ENCODE measurements around the gene MEIOB.

Gene MEIOB

DNA sequence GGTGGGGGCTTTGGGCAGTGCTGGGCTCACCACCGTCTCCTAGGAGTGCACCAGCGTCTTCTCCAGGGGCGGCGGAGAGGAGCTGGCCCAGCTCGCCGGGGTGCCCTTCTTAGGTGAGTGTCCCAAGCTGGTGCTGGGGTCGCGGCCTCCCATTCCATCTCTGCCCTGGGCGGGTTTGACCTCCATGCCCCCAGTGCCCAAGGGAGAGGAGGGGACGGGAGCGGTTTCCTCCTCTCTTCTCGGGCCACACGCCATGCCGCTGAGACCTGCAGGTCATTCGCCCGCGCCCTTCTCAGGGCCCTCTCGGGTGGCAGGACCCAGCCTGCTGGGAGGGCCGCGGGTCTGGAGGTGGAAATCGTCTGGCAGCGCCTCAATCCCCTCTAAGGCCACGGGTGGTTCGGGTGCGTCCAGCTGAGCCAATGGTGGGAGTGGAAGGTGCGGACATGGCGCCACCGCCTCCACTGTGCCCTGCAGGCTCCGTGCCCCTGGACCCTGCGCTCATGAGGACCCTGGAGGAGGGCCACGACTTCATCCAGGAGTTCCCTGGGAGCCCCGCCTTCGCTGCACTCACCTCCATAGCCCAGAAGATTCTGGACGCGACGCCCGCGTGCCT lies 83.8 kb downstream of the MEIOB start:
- TF ChIP-seq NFIC (IDR thresholded peaks at IDR 0.05): no peak
- TF ChIP-seq MAX (IDR thresholded peaks at IDR 0.05): no peak
- TF ChIP-seq TAF1 (IDR thresholded peaks at IDR 0.05; ENCODE audit: low read depth): no peak

DNA sequence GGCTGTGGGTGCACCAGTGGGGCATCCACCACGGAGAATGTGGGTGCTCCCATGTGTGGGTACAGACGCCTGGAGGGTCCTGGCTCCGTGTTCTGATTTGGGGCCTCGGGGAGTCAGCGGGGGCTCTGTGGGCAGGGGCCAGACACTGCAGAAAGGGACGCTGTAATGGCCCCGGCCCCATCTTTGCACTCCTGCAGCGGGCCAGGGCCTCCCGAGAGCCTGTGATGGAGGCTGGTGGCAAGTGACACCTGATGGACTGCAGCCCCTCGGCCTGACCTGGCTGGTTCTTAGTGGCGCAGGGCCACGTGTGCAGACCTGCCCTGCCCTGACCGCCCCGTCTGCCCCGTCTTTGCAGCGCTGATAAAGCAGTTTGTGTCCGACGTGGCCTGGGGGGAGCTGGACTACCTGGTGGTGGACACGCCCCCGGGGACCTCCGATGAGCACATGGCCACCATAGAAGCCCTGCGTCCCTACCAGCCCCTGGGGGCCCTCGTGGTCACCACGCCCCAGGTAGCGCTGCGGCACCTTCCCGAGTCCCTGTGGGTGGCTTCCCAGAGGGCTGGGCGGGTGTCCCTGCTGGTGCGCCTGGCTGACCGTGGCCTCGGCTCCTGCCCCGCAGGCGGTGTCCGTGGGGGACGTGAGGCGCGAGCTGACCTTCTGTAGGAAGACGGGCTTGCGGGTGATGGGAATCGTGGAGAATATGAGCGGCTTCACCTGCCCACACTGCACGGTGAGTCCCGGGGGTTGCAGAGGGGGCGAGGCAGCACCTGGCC lies 84.5 kb downstream of the MEIOB start:
- no peak for TF ChIP-seq EP300 (IDR thresholded peaks at IDR 0.05; ENCODE audit: borderline replicate concordance)

- TF ChIP-seq RAD21 (IDR thresholded peaks at IDR 0.05; ENCODE audit: low read depth): no peak
- no peak for TF ChIP-seq USF1 (IDR thresholded peaks at IDR 0.05)
- TF ChIP-seq, protein P1, sequence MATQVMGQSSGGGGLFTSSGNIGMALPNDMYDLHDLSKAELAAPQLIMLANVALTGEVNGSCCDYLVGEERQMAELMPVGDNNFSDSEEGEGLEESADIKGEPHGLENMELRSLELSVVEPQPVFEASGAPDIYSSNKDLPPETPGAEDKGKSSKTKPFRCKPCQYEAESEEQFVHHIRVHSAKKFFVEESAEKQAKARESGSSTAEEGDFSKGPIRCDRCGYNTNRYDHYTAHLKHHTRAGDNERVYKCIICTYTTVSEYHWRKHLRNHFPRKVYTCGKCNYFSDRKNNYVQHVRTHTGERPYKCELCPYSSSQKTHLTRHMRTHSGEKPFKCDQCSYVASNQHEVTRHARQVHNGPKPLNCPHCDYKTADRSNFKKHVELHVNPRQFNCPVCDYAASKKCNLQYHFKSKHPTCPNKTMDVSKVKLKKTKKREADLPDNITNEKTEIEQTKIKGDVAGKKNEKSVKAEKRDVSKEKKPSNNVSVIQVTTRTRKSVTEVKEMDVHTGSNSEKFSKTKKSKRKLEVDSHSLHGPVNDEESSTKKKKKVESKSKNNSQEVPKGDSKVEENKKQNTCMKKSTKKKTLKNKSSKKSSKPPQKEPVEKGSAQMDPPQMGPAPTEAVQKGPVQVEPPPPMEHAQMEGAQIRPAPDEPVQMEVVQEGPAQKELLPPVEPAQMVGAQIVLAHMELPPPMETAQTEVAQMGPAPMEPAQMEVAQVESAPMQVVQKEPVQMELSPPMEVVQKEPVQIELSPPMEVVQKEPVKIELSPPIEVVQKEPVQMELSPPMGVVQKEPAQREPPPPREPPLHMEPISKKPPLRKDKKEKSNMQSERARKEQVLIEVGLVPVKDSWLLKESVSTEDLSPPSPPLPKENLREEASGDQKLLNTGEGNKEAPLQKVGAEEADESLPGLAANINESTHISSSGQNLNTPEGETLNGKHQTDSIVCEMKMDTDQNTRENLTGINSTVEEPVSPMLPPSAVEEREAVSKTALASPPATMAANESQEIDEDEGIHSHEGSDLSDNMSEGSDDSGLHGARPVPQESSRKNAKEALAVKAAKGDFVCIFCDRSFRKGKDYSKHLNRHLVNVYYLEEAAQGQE (IDR thresholded peaks at IDR 0.05; ENCODE audit: low read depth): no peak
- no peak for TF ChIP-seq TEAD4 (IDR thresholded peaks at IDR 0.05)
- TF ChIP-seq NFIC (IDR thresholded peaks at IDR 0.05): no peak
- TF ChIP-seq EP300 (IDR thresholded peaks at IDR 0.05; ENCODE audit: borderline replicate concordance): no peak
- no peak for TF ChIP-seq ZBTB7A (IDR thresholded peaks at IDR 0.05; ENCODE audit: low read depth)
- no peak for TF ChIP-seq MAX (IDR thresholded peaks at IDR 0.05)
- no peak for TF ChIP-seq CEBPB (IDR thresholded peaks at IDR 0.05)
- no peak for TF ChIP-seq YY1 (IDR thresholded peaks at IDR 0.05; ENCODE audit: low read depth)
- TF ChIP-seq EGR1 (IDR thresholded peaks at IDR 0.05): no peak
- no peak for TF ChIP-seq TAF1 (IDR thresholded peaks at IDR 0.05; ENCODE audit: low read depth)
- TF ChIP-seq CREB1 (IDR thresholded peaks at IDR 0.05; ENCODE audit: low read depth): no peak
- TF ChIP-seq FOXM1 (IDR thresholded peaks at IDR 0.05; ENCODE audit: borderline replicate concordance, low read depth): no peak
- no peak for TF ChIP-seq TCF12 (IDR thresholded peaks at IDR 0.05; ENCODE audit: low read depth)
Observed at GRCh38 chr16:1787056-1787321, 85.0 kb downstream of the MEIOB start.

DNA sequence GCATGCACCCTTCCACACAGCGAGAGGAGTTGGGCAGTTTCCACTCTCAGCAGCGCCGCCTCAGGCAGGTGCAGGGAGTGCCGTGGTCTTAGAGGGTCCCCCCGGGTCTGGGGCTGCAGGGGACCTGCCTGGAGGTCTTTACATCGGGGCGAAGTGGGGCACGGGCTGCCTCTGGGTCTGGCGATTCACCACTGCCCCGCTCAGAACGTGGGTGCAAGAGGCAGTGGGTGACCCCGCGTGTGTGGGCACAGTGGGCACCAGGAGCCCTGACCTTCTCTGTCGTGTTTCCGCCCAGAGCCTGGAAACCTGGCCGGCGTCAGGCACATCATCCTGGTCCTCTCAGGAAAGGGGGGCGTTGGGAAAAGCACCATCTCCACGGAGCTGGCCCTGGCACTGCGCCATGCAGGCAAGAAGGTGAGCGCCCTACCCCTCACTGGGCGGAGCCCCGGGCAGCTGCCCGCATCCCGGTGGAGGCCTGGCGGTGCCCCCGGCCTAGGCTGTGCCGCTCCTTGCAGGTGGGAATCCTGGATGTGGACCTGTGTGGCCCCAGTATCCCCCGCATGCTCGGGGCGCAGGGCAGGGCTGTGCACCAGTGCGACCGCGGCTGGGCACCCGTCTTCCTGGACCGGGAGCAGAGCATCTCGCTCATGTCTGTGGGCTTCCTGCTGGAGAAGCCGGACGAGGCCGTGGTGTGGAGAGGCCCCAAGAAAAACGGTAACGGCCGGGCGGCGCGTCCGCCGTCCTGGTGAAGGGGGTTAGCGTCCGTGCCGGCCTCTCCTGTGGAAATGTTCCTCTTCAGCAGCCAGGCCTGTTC lies 85.5 kb downstream of the MEIOB start:
- no peak for TF ChIP-seq CREB1 (IDR thresholded peaks at IDR 0.05; ENCODE audit: low read depth)
- TF ChIP-seq FOXM1 (IDR thresholded peaks at IDR 0.05; ENCODE audit: borderline replicate concordance, low read depth): no peak
- TF ChIP-seq CEBPB (IDR thresholded peaks at IDR 0.05): no peak
- no peak for TF ChIP-seq ZBTB7A (IDR thresholded peaks at IDR 0.05; ENCODE audit: low read depth)
- no peak for TF ChIP-seq TCF12 (IDR thresholded peaks at IDR 0.05; ENCODE audit: low read depth)
- no peak for TF ChIP-seq USF1 (IDR thresholded peaks at IDR 0.05)
- TF ChIP-seq YY1 (IDR thresholded peaks at IDR 0.05; ENCODE audit: low read depth): no peak
- no peak for TF ChIP-seq RAD21 (IDR thresholded peaks at IDR 0.05; ENCODE audit: low read depth)
- no peak for TF ChIP-seq NFIC (IDR thresholded peaks at IDR 0.05)
- TF ChIP-seq, protein P1 (IDR thresholded peaks at IDR 0.05; ENCODE audit: low read depth): no peak
- TF ChIP-seq MAX (IDR thresholded peaks at IDR 0.05): no peak
- no peak for TF ChIP-seq EP300 (IDR thresholded peaks at IDR 0.05; ENCODE audit: borderline replicate concordance)
- no peak for TF ChIP-seq TEAD4 (IDR thresholded peaks at IDR 0.05)
- TF ChIP-seq TAF1 (IDR thresholded peaks at IDR 0.05; ENCODE audit: low read depth): no peak
- no peak for TF ChIP-seq EGR1 (IDR thresholded peaks at IDR 0.05)

- TF ChIP-seq USF1 (IDR thresholded peaks at IDR 0.05): no peak
- no peak for TF ChIP-seq FOXM1 (IDR thresholded peaks at IDR 0.05; ENCODE audit: borderline replicate concordance, low read depth)
- no peak for TF ChIP-seq TCF12 (IDR thresholded peaks at IDR 0.05; ENCODE audit: low read depth)
- no peak for TF ChIP-seq EP300 (IDR thresholded peaks at IDR 0.05; ENCODE audit: borderline replicate concordance)
- TF ChIP-seq, protein P1 (IDR thresholded peaks at IDR 0.05; ENCODE audit: low read depth): no peak
- TF ChIP-seq YY1 (IDR thresholded peaks at IDR 0.05; ENCODE audit: low read depth): no peak
- TF ChIP-seq ZBTB7A (IDR thresholded peaks at IDR 0.05; ENCODE audit: low read depth): no peak
- TF ChIP-seq CREB1 (IDR thresholded peaks at IDR 0.05; ENCODE audit: low read depth): no peak
- no peak for TF ChIP-seq MAX (IDR thresholded peaks at IDR 0.05)
- TF ChIP-seq TEAD4 (IDR thresholded peaks at IDR 0.05): no peak
- no peak for TF ChIP-seq TAF1 (IDR thresholded peaks at IDR 0.05; ENCODE audit: low read depth)
Observed at GRCh38 chr16:1785846-1786170, 86.2 kb downstream of the MEIOB start.

Data from Ishikawa (cell line).